8988T (cell line): ENCODE data around the gene NUDT9.
"Not testable (repeated sequence)": the region's sequence is repeated elsewhere in the genome, so short reads cannot be mapped to it uniquely, and the experiment has no call there.

Source experiments
- DNase-seq: peaks from one replicate; pipeline ENCODE4 v3.0.0; 2011

Gene NUDT9

DNA sequence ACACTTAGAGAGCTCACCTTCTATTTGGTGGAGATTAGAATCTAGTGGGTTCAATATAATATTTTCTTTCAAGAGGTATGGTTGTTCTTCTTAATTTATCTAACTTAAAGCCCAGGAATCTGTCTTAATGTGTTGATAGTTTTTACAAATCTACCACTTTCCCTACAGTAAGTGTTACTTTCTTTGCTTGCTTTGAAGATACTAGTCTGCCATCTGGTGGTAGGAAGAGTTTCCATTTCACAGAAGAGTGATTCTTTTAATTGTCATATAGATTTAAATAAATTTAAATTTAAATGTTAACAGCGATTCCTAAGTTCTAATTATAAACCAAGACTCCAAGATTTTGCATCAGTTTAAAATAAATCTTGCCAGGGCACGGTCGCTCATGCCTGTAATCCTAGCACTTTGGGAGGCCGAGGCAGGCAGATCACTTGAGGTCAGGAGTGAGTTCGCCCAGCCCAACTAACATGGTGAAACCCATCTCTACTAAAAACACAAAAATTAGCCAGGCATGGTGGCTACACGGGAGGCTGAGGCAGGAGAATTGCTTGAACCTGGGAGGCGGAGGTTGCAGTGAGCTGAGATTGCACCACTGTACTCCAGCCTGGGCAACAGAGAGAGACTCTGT, 43.5 kb downstream of the NUDT9 start:
- DNase-seq: no peak

- DNase-seq: no peak
Measured at GRCh38 chr4:87469390-87469789, 47.0 kb downstream of the NUDT9 start.

- DNase-seq: no peak
Measured at GRCh38 chr4:87476934-87477333, 54.6 kb downstream of the NUDT9 start.

DNA sequence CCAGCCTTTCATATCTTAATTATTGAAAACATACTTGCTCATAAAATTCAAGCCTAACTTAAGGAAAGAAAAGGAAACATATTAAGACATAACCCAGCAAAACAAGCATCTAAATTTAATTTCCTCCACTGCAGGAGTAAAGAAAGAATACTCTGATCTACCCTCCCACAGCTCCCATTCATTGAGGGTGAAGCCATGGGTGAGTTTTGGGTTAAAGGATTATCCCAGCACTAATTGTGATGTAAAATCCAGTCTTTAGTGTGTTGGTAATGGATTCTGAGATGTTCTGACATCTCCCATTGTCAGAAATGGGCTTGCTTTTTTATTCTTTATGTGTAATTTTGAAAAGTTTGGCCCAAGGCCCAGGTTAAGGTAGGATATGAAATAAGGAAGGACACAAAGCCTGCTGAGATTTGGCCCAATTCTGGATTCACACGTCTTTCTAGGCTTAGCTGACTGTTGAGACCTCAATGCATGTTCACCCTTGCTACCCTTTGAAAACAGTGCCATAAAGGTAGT, 56.4 kb downstream of the NUDT9 start:
- DNase-seq: no peak

DNA sequence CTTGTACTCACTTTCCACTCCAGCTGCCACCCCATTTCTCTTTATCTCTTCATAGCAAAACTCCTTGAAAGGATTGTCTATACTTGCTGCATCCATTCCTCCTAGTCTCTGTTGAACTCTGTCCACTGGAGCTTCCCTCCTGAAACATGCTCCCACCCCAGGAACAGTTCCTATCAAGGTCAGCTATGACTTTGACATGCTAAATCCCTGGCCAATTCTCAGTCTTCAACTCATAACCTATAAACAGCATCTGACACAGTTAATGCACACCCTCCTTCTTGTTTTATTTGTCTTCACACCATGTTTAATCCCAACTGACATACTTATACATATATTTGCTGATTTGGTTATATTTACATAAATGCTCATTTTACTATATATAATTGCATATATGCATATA, 59.0 kb downstream of the NUDT9 start:
- no peak for DNase-seq

- not testable (repeated sequence) for DNase-seq
Measured at GRCh38 chr4:87483247-87483646, 60.9 kb downstream of the NUDT9 start.

GRCh38 chr4:87488666-87489065, 66.3 kb downstream of the NUDT9 start:
- DNase-seq: not testable (repeated sequence)

- DNase-seq: no peak
Measured at GRCh38 chr4:87489678-87490077, 67.3 kb downstream of the NUDT9 start.

GRCh38 chr4:87490664-87491369, 68.4 kb downstream of the NUDT9 start:
- DNase-seq: no peak

GRCh38 chr4:87491436-87491835, 69.1 kb downstream of the NUDT9 start:
- DNase-seq: no peak

DNA sequence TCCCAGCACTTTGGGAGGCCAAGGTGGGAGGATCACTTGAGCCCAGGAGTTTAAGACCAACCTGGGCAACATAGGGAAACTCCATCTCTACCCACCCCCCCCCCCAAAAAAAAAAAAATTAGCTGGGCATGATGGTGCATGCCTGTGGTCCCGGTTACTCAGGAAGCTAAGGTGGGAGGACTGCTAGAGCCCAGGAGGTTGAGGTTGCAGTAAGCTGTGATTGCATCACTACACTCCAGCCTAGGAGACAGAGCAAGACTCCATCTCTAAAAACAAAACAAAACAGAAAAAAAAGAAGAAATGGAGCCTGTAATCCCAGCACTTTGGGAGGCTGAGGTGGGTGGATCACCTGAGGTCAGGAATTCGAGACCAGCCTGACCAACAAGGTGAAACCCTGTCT, 69.5 kb downstream of the NUDT9 start:
- DNase-seq: not testable (repeated sequence)

GRCh38 chr4:87493115-87493514, 70.7 kb downstream of the NUDT9 start:
- no peak for DNase-seq

GRCh38 chr4:87497159-87497558, 74.8 kb downstream of the NUDT9 start:
- DNase-seq: no peak

GRCh38 chr4:87497578-87497977, 75.2 kb downstream of the NUDT9 start:
- DNase-seq: no peak

GRCh38 chr4:87498446-87498900, 76.1 kb downstream of the NUDT9 start:
- DNase-seq: no peak

DNA sequence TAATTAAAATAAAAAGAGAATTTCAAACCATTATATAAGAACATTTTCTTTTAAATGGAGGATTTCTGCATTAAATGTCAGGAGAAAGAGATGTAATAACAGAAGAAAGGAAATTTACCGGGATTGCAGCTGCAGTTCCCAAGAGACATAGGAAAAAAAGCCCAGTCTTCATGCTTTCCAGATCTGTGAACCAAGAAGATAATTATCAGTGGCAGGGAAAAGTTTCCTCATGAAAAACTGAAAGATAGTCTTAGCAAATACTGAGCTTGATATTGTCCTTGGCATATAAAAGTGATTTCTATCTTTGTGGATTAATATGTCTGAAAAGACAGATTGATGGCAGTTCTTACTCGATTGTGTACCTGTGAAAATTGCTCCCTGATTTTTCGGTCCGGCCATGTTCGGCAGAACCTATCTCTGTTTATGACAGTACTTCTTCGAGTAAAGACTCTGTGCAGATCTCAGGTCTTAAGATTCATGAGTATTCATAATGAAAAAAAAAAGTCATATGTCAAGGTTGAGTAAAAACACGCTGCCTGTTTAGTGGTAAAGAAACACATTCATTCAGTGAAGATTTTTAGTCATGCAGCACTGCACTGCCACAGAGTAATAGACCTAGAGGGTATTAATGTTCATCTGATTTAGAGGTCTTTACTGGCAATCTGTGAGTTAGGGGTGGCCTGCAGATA, 77.2 kb downstream of the NUDT9 start:
- DNase-seq: no peak

GRCh38 chr4:87500092-87500462, 77.7 kb downstream of the NUDT9 start:
- no peak for DNase-seq

- no peak for DNase-seq
Measured at GRCh38 chr4:87502580-87503238, 80.3 kb downstream of the NUDT9 start.

- no peak for DNase-seq
Measured at GRCh38 chr4:87505862-87506261, 83.5 kb downstream of the NUDT9 start.

DNA sequence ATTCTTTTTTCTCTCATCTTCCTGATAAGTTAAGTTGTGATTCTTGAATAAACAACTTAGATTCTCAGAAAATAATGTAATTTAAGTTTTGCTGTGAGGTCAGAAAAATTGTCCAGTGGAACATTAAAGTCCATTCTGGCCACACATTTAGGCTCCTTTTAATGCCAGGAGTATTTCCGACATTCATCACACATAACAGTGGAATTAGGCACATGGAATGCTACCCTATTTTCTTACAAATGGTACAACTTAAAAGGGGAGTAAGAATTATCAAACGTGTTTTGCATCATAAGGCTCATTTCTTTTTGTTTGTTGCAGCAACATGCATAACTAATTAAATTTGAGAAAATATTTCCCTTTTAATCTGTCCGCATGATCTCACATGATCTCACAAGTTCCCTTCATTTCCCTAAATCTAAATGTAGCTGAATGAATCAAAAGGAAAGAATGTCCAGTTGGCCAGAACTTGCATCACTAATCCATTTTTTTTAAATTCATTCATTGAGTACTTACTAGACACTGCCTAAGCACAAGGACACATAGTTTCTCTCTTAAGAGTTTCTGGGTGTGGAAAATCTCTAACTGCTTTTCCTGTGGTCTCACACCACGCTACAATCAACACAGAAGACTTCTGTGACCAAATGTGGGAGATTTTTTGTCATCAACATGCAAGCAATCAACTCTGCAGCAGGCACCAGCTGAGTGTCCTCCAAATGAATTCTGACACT, 84.8 kb downstream of the NUDT9 start:
- DNase-seq: no peak
